ENCODE measurements around the gene SP1. TPM values are rescaled to one million over a fixed set of nuclear protein-coding genes. Genes with fewer than 3 reads are reported as not detected.
A peak's percentile ranks its signal among the peaks of the same experiment; 100 is the strongest.

The SP1 gene
- total and polyA plus RNA-seq, 2 donors (not counting 1 experiment from before 2014, with no cell fraction given): 26.0 to 129 TPM

DNA sequence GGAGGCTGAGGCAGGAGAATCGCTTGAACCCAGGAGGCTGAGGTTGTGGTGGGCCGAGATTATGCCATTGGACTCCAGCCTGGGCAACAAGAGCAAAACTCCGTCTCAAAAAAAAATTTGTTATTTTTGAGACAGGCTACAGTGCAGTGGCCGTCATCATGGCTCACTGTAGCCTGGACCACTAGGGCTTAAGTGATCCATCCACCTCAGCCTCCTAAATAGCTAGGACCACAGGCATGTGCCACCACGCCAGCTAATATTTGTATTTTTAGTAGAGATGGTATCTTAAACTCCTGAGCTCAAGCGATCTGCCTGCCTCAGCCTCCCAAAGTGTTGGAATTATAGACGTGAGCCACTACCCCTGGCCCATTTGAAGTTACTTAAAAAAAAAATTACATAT, 71.0 kb downstream of the SP1 start:
- no peaks in the 10 kb centered on the region for H3K27me3 ChIP-seq (replicated peaks in 1 of 4; ENCODE audit: control extremely low read depth in 1 of 4, control insufficient read depth in 3 of 4, insufficient read depth in 4 of 4, low read length in 3 of 4)
- H3K36me3 ChIP-seq (replicated peaks in 1 of 2; ENCODE audit: control extremely low read depth in 1 of 2, control insufficient read depth in 1 of 2, extremely low read depth in 1 of 2, insufficient read depth in 2 of 2, low read length in 1 of 2): peaks cover 12 to 30% of the 10 kb centered on the region in 2 experiments
- DNase-seq: no peak
- H3K4me3 ChIP-seq (ENCODE audit: control extremely low read depth in 1 of 5, extremely low read depth in 1 of 5, insufficient read depth in 1 of 5, low read depth in 2 of 5, low read length in 4 of 5): no peak overlapping the region
- intact Hi-C loops (cut with micrococcal nuclease): loop anchor here (1.0 to 5.0 kb wide), 7 partner anchors 10 to 276 kb away; partner anchors contain the start of genes CALCOCO1, CSAD, PFDN5 and PRR13
- H3K4me2 ChIP-seq (replicated peaks; ENCODE audit: low read depth, low read length, poor library complexity, severe bottlenecking): no peak overlapping the region
- H4K20me1 ChIP-seq (ENCODE audit: control insufficient read depth, insufficient read depth, low read length, poor library complexity, severe bottlenecking): peaks cover 47% of the 10 kb centered on the region
- H3K27ac ChIP-seq (ENCODE audit: low read length in 2 of 2): no peak overlapping the region
- Mint-ChIP-seq H3K4me3 (no peak overlapping the region), H3K27me3 (no peaks in the 10 kb centered on the region), H3K9me3 (ENCODE audit: insufficient read depth) (no peaks in the 10 kb centered on the region), H3K4me1 (peaks cover 33% of the 10 kb centered on the region), H3K27ac (no peak overlapping the region)
- TF ChIP-seq EZH2 (IDR thresholded peaks at IDR 0.05; ENCODE audit: borderline replicate concordance, insufficient read depth, low read depth, low read length, poor library complexity, severe bottlenecking): no peak
- TF ChIP-seq, protein P1, sequence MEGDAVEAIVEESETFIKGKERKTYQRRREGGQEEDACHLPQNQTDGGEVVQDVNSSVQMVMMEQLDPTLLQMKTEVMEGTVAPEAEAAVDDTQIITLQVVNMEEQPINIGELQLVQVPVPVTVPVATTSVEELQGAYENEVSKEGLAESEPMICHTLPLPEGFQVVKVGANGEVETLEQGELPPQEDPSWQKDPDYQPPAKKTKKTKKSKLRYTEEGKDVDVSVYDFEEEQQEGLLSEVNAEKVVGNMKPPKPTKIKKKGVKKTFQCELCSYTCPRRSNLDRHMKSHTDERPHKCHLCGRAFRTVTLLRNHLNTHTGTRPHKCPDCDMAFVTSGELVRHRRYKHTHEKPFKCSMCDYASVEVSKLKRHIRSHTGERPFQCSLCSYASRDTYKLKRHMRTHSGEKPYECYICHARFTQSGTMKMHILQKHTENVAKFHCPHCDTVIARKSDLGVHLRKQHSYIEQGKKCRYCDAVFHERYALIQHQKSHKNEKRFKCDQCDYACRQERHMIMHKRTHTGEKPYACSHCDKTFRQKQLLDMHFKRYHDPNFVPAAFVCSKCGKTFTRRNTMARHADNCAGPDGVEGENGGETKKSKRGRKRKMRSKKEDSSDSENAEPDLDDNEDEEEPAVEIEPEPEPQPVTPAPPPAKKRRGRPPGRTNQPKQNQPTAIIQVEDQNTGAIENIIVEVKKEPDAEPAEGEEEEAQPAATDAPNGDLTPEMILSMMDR (IDR thresholded peaks at IDR 0.05): no peak
- 100% methylated on average over 4 of the region's 7 CpGs for WGBS (ENCODE audit: insufficient coverage)
- peaks cover 15 to 20% of the 10 kb centered on the region in 2 donors for H3K4me1 ChIP-seq (ENCODE audit: control insufficient read depth in 2 of 2, insufficient read depth in 2 of 2, low read length in 2 of 2)
- H3K9me3 ChIP-seq (ENCODE audit: control extremely low read depth in 1 of 3, control insufficient read depth in 2 of 3, insufficient read depth in 1 of 3, low read length in 2 of 3): no peaks in the 10 kb centered on the region
- ChIA-PET CTCF (interaction anchor here (0.6 to 1.7 kb wide), 8 partner anchors 11 to 227 kb away, joined by 3 to 8 read pairs (median 4); partner anchors contain the start of gene AAAS), POLR2A (interaction anchor here (0.6 to 1.4 kb wide), 3 partner anchors 10 to 55 kb away, joined by 3 read pairs; no protein-coding TSS in a partner anchor)
- ATAC-seq (ENCODE audit: low read depth): no peak
- no peak overlapping the region for H2AFZ ChIP-seq (ENCODE audit: insufficient read depth, low read depth, low read length, poor library complexity, severe bottlenecking)
- no peak overlapping the region for H3K9ac ChIP-seq (ENCODE audit: low read length)
- H3K79me2 ChIP-seq (ENCODE audit: control insufficient read depth, insufficient read depth, low read length): peaks cover 44% of the 10 kb centered on the region

GRCh38 chr12:53451661-53452158, 71.7 kb downstream of the SP1 start, which contains the start of gene PCBP2:
TSS of gene PCBP2 (plus strand) at chr12:53452102. CDS start at chr12:53454801, 2,699 bp downstream.
- H3K27me3 Mint-ChIP-seq: no peaks in the 10 kb centered on the region
- H3K4me2 ChIP-seq (replicated peaks; ENCODE audit: low read depth, low read length, poor library complexity, severe bottlenecking): peak within 1 kb of the TSS; percentile 78
- H3K4me3 Mint-ChIP-seq: peak within 1 kb of the TSS; percentile 97
- H3K4me3 ChIP-seq (ENCODE audit: control extremely low read depth in 1 of 5, extremely low read depth in 1 of 5, insufficient read depth in 1 of 5, low read depth in 2 of 5, low read length in 4 of 5): peak within 1 kb of the TSS; percentile 67 to 92 (median 85)
- DNase-seq (peak; percentile 98), ATAC-seq (ENCODE audit: low read depth) (peak; percentile 90)
- peak within 1 kb of the TSS; percentile 90 to 94 for H3K27ac ChIP-seq (ENCODE audit: low read length in 2 of 2)
- H3K4me1 Mint-ChIP-seq: peaks cover 27% of the 10 kb centered on the region
- H3K4me1 ChIP-seq (ENCODE audit: control insufficient read depth in 2 of 2, insufficient read depth in 2 of 2, low read length in 2 of 2): peaks cover 15 to 20% of the 10 kb centered on the region in 2 donors
- 0% methylated on average over 20 of the region's 32 CpGs for WGBS (ENCODE audit: insufficient coverage)
- peaks cover 15 to 34% of the 10 kb centered on the region in 2 experiments for H3K36me3 ChIP-seq (replicated peaks in 1 of 2; ENCODE audit: control extremely low read depth in 1 of 2, control insufficient read depth in 1 of 2, extremely low read depth in 1 of 2, insufficient read depth in 2 of 2, low read length in 1 of 2)
- no peaks in the 10 kb centered on the region for H3K9me3 ChIP-seq (ENCODE audit: control extremely low read depth in 1 of 3, control insufficient read depth in 2 of 3, insufficient read depth in 1 of 3, low read length in 2 of 3)
- peaks cover 51% of the 10 kb centered on the region for H3K79me2 ChIP-seq (ENCODE audit: control insufficient read depth, insufficient read depth, low read length)
- H3K9me3 Mint-ChIP-seq (ENCODE audit: insufficient read depth): no peaks in the 10 kb centered on the region
- H2AFZ ChIP-seq (ENCODE audit: insufficient read depth, low read depth, low read length, poor library complexity, severe bottlenecking): peak within 1 kb of the TSS; percentile 58
- H3K27ac Mint-ChIP-seq: peak within 1 kb of the TSS; percentile 99
- H4K20me1 ChIP-seq (ENCODE audit: control insufficient read depth, insufficient read depth, low read length, poor library complexity, severe bottlenecking): peaks cover 51% of the 10 kb centered on the region
- ChIA-PET POLR2A (interaction anchor here (0.6 kb wide), 1 partner anchor 31 kb away, joined by 7 read pairs; no protein-coding TSS in a partner anchor), CTCF (interaction anchor here (0.6 to 1.6 kb wide), 5 partner anchors 12 to 226 kb away, joined by 3 to 8 read pairs (median 5); partner anchors contain the start of gene AAAS)
- H3K9ac ChIP-seq (ENCODE audit: low read length): peak within 1 kb of the TSS; percentile 97
- TF ChIP-seq EZH2 (IDR thresholded peaks at IDR 0.05; ENCODE audit: borderline replicate concordance, insufficient read depth, low read depth, low read length, poor library complexity, severe bottlenecking): no peak
- TF ChIP-seq, protein P1 (IDR thresholded peaks at IDR 0.05): peak; percentile 84
- intact Hi-C loops (cut with micrococcal nuclease): loop anchor here (1.0 to 5.0 kb wide), 12 partner anchors 10 to 276 kb away; partner anchors contain the start of genes AAAS, CALCOCO1, CSAD and MYG1
- no peaks in the 10 kb centered on the region for H3K27me3 ChIP-seq (replicated peaks in 1 of 4; ENCODE audit: control extremely low read depth in 1 of 4, control insufficient read depth in 3 of 4, insufficient read depth in 4 of 4, low read length in 3 of 4)
